ENCODE results near the gene DESI2.

Gene DESI2

DNA sequence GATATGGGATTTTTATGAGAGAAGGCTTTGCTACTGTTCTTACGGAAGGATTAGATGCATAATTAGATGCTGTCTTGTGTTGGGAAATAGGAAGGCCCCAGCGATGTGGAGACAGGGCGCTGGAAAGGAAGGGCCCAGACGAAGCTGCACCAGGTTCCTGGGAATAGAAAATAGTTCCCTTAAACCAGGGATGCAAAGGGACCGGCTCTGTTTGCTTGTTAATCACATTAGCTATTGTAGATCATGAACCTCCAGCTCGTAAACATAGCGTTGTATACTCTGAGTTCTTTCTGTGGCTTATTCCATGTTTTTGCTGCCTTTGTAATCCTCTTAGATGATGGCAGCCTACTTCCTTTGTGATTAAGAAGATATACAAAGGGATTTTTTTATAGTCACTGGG lies 102.7 kb downstream of the DESI2 start:
- Histone ChIP-seq H3K9ac (ENCODE audit: low read length) (no peak overlapping the region), H3K9me3 (ENCODE audit: insufficient read depth, low read length) (no peaks in the 10 kb centered on the region), H2AFZ (ENCODE audit: low read depth, low read length, severe bottlenecking) (no peak overlapping the region), H3K27ac (ENCODE audit: low read depth, low read length) (no peak overlapping the region), H3K9me2 (replicated peaks; ENCODE audit: insufficient read depth, low read length) (no peaks in the 10 kb centered on the region), H3F3A (ENCODE audit: insufficient read depth) (peaks cover 37% of the 10 kb centered on the region), H3K79me2 (ENCODE audit: insufficient read depth, low read length) (no peaks in the 10 kb centered on the region), H3K4me3 (ENCODE audit: insufficient read depth, low read length, poor library complexity, severe bottlenecking) (no peak overlapping the region), H3K27me3 (ENCODE audit: low read length) (no peaks in the 10 kb centered on the region), H3K36me3 (ENCODE audit: low read length) (no peaks in the 10 kb centered on the region), H4K20me1 (ENCODE audit: low read depth, low read length) (no peaks in the 10 kb centered on the region), H3K4me2 (ENCODE audit: low read depth, low read length, poor library complexity, severe bottlenecking) (no peak overlapping the region)
- TF ChIP-seq, protein P1, sequence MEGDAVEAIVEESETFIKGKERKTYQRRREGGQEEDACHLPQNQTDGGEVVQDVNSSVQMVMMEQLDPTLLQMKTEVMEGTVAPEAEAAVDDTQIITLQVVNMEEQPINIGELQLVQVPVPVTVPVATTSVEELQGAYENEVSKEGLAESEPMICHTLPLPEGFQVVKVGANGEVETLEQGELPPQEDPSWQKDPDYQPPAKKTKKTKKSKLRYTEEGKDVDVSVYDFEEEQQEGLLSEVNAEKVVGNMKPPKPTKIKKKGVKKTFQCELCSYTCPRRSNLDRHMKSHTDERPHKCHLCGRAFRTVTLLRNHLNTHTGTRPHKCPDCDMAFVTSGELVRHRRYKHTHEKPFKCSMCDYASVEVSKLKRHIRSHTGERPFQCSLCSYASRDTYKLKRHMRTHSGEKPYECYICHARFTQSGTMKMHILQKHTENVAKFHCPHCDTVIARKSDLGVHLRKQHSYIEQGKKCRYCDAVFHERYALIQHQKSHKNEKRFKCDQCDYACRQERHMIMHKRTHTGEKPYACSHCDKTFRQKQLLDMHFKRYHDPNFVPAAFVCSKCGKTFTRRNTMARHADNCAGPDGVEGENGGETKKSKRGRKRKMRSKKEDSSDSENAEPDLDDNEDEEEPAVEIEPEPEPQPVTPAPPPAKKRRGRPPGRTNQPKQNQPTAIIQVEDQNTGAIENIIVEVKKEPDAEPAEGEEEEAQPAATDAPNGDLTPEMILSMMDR (IDR thresholded peaks at IDR 0.05; ENCODE audit: insufficient read depth, low read length, poor library complexity, severe bottlenecking) = no peak
- no peak for TF ChIP-seq EZH2phosphoT487 (conservative IDR thresholded peaks at IDR 0.05; ENCODE audit: low read length)

DNA sequence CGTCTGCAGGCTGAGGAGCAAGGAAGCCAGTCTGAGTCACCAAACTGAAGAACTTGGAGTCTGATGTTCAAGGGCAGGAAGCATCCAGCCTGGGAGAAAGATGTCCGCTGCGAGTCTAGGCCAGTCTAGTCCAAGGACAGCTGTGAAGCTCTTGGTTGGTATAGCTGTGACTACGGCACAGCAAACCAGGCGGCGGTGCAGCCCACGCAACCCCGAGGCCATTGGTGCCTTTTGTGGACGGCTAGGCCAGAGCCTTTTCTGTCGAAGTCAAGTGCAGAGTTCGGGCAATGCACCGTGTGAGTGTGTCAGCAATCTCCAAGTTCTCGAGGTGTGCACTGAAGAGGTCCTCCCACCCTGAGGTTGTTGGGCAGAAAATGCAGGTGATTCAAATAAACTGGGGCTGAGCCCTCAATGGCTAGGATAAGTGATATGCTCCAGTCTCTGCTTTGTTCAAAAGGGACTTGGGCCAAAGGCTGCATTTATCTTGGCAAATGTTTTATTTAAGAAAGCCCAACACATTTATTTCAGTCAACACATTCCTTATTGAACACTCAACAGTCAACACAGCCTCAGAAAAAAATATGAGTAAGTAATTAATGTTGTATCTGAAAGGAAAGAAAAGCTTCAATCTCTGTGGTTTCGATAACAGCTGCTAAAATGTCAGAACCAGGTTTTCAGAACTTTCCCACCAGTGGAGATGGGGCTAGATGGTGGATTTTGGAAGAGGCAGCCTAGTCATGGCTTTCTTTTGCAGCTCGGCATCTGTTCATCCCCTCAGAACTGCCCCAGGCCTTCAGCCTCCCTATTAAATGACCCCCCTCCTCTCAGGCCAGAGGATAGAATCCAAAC lies 104.4 kb downstream of the DESI2 start:
- Histone ChIP-seq H3K9me3 (ENCODE audit: insufficient read depth, low read length) (no peaks in the 10 kb centered on the region), H3F3A (ENCODE audit: insufficient read depth) (peaks cover 40% of the 10 kb centered on the region), H3K4me3 (ENCODE audit: insufficient read depth, low read length, poor library complexity, severe bottlenecking) (no peak overlapping the region), H3K36me3 (ENCODE audit: low read length) (no peaks in the 10 kb centered on the region), H3K27me3 (ENCODE audit: low read length) (no peaks in the 10 kb centered on the region), H2AFZ (ENCODE audit: low read depth, low read length, severe bottlenecking) (no peak overlapping the region), H3K9me2 (replicated peaks; ENCODE audit: insufficient read depth, low read length) (no peaks in the 10 kb centered on the region), H4K20me1 (ENCODE audit: low read depth, low read length) (no peaks in the 10 kb centered on the region), H3K79me2 (ENCODE audit: insufficient read depth, low read length) (no peaks in the 10 kb centered on the region), H3K9ac (ENCODE audit: low read length) (no peak overlapping the region; the same call in 1 of the 2 replicates), H3K4me2 (ENCODE audit: low read depth, low read length, poor library complexity, severe bottlenecking) (no peak overlapping the region), H3K27ac (ENCODE audit: low read depth, low read length) (peak overlapping the region; percentile 92; the same call in 1 of the 2 replicates)
- TF ChIP-seq, protein P1 (IDR thresholded peaks at IDR 0.05; ENCODE audit: insufficient read depth, low read length, poor library complexity, severe bottlenecking) = no peak
- no peak for TF ChIP-seq EZH2phosphoT487 (conservative IDR thresholded peaks at IDR 0.05; ENCODE audit: low read length)

Measured in SU-DHL-6 (cell line).